GM21737 (cell line): ENCODE measurements around the gene KLF6.
A peak's percentile ranks its signal among the peaks of the same experiment; 100 is the strongest.

Experiments
- ATAC-seq: cut with Tn5 transposase; IDR thresholded peaks from one replicate; pipeline ENCODE4 v1.9.1; 2021; ENCODE audit warnings: mild to moderate bottlenecking, moderate library complexity; ENCODE audit not compliant: unreplicated experiment

KLF6 gene

DNA sequence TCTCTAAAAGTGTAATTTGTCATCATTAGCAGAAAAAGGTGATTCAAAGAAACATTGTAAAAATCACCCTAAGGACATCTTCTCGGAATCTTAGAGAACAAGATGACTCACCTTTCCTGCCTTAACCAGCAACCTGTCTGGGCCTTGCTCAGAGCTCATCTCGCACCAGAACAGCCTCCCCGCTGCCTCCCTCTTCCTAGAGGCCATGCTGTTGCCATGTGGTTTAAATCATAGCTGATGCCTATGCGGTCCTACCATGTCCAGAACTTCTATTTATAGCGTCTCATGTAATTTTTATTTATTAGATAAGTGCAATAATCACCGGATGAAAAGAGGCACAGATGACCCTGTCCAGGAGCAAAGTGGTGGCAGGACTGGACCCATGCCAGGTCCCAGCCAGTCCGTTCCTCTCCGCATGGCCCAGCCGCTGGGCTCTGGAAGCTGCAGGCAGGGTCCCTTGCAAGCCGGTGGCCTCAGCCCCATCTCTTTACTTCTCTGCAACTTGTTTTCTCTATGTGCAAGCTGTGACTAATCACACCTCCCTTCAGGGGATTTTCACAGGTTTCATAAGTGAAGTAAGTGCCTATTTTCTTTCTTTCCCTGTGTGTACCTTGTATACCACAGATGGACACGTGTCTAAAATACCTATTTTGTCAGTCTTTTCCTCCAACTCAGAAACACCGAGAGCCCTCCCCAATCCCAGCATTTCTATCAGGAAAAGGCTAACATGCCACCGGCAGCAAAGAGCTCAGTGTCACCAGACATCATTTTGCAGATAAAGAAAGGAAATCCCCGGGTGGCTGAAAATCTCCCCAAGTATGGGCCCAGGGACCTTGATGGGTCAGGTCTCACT, 27.1 kb downstream of the KLF6 start:
- ATAC-seq: peak; percentile 63

DNA sequence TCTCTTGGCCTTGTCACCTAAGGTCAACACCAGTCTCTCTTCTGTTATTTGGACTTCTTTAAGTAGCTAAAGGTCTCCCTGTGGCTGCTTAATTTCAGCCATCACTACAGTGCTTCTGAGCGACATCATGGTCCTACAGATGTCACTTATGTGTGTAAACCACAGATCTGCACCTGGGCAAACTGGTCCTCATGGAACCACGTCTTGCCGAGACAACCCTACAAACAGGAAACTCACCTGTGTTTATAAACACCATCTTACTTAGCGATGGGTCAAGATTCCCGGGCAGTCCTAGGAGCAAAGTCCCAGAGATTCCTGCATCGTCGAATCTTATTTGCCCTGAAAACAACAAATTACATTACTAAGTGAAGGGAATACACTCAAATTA, 27.8 kb downstream of the KLF6 start:
- no peak for ATAC-seq

DNA sequence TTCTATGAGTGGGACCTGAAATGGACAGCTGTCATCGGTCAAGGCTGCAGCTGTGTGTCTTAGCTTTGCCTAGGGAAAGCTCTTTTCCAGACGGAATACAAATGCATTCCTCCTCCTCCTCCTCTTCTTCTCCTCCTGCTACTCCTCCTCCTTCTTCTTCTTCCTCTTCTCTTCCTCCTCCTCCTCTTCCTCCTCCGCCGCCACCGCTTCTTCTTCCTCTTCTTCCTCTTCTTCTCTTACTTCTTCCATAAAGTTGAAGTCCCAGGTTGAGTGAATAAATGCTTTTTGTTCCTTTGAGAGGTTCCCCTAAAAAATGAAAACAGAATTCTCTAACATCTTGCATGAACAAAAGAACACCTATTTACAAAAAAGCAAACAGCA, 28.7 kb downstream of the KLF6 start:
- no peak for ATAC-seq

DNA sequence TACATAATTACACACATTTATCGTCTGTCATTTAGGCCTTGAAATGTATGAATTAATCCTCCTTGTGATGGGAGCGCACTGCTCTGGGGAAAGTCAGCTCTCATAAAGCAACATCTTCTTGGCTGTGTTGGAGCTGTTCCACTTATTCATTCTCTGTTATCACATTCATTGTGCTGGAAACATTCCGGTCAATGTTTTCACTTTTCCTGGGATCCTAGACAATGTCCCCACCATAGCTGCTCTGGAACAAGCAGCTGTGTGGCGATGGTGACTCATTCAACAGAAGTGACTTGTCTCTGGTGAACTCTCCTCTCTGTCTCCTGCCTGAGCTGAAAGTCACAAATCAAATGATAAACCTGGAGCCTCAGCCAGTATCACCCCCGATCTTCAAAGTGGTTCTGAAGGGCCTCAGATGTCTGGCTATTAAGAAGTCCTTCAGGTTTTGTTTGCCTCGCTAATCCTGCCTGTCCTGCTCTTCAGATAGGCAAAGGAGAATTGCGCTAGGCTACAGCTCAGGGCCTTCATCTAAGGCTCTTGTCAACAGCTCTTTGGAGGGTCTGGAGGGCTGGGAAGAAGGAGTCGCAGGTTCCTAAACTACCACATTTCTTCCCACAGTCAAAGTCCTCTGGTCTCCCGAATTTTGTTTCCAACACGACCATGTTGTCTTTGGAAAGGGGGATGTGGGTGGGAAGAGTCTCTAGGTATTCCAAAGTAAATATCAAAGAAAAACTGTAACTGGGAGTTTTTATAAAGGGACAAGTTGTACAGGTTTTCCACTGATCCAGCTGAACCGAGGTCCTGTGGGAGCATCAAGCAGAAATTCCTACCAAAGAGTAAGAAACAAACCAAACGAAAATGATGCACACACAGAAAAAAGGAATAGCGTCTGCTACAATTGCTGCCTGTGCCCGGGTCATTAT, 29.3 kb downstream of the KLF6 start:
- no peak for ATAC-seq

DNA sequence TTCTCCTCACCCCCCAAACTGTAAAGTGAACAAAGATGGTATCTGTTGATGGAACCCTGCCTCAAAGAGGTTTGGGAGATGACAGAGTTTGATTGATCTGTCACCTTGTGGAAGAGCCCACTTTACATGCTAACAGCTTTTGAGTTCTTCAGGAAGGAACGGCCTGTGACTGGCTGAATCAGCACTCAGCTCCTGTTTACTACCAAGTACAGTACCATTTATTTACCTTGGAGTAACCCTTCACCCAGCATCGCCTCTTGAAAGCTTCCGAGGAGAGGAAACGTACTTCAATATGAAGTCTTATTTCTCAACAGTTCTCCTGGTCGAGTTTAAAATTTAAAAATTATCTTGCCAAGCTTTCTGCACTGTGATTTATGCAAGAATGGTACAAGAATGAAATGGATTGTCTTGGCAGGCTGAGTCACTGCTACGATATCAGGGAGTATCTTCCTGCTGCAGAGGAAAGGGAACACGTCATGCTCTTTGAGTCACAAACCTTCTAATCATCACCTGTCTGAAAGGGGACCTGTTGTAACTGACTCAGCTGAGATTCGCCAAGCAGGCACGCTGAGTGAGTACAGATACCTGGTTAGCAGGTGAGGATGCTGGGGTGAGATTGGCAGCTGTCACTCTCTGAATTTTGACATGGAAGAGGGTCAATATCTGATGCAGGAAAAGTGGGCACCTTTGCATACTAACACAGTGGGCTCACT, 30.1 kb downstream of the KLF6 start:
- ATAC-seq: no peak

DNA sequence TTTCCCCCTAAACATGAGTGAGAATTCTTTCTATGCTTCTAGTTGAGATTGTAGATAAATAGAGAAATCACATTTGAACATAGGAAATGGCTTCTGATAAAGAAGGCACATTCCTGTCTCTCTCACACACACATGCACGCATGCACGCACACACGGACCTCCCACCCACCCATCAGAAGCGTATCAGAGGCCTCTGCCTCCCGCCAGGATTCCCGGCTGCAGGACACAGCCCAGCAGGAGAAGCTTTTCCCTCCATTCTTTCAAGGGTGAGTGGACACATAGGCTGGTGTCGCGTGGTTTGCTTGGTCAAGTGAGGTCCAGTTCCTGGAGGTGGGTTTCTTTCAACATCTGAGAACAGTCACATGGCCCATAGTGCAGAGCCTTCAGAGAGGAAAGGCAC, 34.2 kb downstream of the KLF6 start:
- no peak for ATAC-seq

DNA sequence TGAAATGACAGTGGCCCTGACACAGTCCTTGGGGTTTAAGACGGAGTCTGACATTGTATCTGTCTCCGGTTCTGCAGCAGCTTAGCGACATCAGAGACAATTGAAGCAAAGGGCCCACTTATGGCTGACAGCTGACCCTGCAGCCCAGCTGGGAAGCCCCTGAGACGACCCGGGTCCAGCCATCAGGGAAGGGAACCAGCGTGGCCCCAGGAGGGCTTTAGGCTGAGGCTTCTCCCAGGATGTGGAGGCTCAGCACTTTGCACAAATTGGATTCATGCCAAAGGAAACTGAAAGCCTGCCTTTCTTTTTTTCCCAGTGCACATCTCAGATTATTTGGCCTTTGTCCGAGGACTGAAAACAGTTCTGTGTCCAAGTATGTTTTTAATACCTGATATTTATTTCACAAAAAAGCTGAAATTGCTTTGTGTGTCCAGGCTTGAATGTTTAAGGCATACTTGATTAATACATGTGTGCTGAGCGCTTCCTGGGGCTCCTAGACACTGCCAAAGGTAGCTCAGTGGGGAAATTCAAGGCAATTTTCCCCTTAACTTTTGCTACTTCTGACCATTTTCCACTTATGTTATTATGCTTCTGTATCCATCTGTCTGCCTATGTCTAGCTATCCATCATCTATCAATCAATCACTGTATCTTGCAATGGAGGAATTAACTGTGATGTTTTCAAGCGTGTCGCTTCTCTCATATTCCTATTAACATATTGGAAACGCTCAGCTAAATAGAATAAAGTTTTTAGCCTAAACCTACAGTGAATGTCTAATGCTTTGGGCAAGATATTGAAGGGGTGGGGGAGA, 34.8 kb downstream of the KLF6 start:
- ATAC-seq: peak; percentile 35

DNA sequence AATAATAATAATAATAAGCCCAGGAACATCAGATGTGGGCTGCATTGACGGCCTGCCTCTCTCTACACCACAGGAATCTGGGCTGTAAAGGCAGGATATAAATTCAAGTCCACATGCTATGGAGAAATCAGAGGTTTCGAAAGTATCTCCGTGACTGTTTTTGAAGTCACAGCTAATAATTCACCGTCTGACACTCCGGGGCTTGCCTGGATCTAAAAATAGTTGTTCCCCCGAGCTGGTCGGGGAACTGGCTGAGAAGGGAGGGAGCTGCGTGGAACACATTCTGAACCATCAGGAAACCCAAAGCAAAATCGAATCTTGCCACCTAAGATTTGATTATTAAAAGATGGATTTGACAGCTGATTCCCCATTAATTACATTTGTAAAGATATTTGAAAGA, 35.4 kb downstream of the KLF6 start:
- peak; percentile 43 for ATAC-seq

DNA sequence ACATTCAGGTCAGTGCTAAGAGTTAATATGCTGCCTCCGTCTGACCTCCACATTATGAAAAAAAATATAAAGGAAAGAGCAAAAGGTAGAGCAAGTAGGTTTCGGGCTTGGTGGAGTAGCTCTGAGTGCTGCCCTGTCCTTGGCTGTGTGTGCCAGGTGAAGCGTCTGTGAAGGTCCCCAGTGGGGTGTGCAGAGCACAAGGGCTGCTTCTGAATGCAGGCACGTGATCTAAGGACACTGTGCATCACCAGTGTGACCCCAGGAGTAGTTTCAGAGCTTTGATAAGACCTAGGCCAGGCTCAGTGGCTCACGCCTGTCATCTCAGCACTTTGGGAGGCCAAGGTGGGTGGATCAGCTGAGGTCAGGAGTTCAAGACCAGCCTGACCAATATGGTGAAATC, 36.0 kb downstream of the KLF6 start:
- no peak for ATAC-seq

DNA sequence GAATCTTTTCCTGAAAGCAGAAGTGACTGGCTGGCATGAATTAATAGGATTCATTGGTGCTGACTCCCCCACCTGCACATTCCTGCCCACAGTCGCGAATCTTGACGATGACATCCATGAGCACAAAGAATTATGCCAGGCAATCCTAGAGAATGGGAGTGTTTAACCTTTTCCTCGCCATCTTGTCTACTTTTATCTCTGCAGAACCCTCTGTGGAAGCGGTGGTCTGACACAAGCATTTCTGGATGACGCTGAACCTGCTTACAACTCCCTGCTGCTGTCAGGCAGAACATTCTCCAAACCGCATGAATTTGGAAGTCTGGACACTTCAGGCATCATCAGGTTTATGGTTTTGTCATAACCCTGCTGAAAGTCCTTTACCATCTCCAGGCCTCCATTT, 36.5 kb downstream of the KLF6 start:
- no peak for ATAC-seq

DNA sequence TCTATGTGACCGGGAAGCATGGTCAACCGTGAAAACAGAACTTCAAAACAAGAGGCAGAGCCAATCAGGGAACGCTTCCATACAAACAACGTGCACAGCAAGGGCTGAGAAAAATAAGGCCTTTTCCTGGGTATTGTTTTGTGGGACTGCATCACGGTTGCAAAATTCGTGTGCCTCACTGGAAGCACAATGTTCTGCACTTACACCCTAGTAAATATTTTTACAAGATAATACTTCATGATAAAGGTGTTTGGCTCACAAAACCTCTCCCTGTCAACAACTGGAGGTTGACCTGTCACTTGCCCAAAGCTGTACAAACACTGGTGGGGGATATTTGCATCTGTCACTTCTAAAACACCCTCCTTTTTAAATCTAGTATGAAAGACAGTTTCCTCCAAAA, 37.0 kb downstream of the KLF6 start:
- ATAC-seq: no peak

DNA sequence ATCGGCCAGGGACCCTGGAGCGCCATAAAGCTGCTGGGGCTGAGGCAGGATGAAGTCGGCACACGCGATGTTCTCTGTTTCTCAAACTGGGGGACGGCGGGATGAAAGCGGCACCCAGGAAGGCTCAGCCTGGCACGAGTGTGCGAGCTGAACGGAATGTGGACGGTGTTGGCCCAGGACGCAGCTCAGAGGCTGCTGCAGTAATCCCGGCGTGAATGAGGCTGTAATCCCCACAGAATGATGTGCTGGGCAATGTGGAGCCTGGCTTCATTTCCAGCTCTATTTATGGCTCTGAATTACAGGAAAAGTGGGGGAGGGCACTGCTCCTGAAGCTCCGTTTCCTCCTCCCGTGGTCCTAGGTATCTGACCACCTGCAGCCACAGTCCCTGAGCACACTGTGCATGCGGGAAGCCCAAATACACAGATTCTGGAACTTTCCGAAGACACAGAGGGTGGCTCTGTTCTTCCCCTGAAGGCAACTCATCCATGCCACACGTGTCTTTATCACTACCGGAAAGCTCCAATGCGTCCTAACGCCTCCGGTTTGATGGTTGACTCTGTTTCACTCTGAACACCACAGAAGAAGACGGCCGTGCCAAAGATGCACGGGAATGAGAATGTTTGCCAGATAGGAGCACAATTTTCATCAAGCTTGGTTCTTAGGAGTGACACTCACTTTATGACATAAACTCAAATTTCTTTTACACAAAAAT, 37.6 kb downstream of the KLF6 start:
- ATAC-seq: no peak

DNA sequence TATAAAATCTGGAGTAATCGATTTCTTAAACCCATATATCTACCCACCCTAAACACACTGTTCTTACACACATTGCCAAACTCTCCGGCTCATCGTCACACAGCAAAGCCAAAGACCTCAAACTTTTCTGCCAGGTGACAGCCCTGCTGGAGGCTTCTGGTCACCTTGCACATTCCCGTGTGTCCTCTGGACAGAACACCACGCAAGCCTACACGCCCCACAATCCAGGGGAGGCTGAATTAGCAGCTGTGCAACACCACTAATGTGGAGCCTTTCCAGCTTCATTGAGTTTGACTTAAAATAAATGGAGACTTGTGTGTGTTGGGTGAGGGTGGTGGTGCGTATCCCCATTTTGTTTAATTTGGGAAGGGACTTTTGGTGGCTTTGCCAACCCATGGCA, 38.4 kb downstream of the KLF6 start:
- no peak for ATAC-seq

DNA sequence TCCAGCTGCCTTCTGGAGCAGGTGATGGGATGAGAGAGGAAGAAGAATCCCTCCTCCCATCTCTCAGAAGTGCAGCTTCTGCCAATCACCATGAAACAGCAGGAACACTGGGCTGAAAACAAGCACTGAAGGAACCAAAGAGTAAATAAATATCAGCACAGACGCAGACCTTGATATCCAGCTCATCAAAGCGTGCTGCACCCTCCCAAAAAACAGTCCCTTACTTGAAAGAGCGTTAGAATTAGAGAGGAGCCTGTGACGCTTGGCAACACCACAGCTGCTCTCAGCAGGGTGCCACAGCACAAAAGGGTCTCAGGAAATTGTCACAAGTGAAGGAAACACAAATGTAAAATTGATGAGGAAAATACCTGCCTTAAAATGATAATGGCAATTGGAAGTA, 39.5 kb downstream of the KLF6 start:
- no peak for ATAC-seq

DNA sequence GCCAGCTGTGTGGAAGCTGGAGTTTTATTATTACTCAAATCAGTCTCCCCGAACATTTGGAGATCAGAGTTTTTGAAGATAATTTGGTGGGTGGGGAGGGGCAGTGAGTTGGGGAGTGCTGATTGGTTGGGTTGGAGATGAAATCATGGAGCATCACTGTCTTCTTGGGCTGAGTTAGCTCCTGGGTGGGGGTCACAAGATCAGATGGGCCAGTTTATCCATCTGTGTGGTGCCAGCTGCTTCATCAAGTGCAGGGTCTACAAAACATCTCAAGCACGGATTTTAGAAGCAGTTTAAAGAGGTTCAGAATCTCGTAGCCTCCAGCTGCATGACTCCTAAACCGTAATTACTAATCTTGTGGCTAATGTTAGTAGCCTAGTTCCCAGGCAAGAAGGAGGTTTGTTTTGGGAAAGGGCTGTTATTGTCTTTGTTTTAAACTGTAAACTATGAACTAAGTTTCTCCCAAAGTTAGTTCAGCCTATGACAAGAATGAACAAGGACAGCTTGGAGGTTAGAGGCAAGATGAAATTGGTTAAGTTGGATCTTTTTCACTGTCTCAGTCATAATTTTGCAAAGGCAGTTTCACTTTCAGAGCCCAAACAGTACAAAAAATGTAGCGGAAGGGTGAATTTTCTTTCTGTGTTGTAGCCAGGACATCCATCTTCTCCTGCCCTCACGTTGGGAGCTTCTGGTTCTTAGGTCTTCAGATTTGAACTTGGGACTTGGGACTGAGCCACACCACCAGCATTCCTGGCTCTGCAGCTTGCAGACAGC, 43.1 kb downstream of the KLF6 start:
- no peak for ATAC-seq

DNA sequence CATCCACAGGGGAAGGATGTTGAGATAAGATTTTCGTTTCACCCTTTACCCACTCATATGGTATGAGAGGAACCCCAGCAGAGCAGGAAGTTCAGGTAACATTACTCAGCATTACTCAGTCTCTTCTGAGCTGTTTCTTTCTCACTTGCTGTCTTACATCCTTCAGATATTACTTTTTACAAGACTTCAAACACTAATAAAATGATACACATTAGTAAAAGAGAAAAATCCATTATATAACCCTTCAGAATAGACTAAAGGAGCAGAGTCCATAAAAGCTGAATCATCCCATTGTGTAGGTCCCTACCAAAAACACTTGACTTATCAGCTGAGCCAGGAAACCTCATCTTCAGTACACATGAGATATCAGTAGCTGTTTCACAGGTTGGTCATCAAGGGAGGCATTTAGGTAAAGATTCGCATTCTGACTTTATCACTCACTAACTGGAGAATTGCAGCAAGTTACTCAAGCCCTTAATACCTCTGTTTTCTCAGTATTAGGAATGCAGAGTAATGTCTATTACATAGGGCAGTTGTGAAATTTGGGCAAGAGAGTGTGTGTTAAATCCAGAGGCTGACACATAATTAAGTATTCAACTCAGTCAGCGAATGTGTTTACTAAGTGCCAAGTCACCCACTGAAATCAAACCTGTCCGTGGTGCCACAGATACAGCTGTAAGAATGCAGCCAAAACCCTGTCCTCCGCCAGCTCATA, 44.7 kb downstream of the KLF6 start:
- ATAC-seq: peak; percentile 72

DNA sequence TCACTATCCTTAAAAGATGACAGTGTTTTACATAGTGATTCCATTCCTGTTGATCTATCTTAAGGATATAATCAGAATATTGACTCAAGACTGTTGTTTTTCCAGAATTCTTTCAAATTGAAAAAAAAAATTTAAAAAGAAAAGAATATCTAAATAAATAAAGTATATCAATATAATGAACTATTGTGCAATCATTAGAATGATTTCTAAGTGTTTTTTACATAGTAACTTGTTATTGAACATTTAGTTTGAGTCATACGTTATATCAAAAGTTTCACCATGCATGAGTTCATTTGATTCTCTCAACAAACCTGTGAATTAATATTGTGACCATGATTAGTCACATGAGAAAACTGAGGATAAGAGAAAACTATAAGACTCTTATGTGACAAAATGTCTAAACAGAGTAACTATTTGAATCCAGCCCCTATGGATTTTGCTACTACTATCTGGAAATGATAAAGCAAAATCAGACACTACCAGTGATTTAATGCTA, 46.1 kb downstream of the KLF6 start:
- ATAC-seq: no peak

DNA sequence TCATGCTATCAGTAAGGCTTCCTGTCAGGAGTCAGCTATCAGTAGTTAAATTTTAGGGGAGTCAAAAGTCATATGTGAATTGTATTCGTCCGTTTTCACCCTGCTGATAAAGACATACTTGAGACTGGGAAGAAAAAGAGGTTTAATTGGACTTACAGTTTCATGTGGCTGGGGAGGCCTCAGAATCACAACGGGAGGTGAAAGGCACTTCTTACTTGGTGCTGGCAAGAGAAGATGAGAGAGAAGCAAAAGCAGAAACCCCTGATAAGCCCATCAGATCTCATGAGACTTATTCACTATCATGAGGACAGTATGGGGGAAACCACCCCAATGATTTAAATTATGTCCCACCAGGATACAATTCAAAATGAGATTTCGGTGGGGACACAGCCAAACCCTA, 47.1 kb downstream of the KLF6 start:
- no peak for ATAC-seq
